ENCODE results near the gene PLCB1.
"Not testable (repeated sequence)": the region's sequence is repeated elsewhere in the genome, so short reads cannot be mapped to it uniquely, and the experiment has no call there.

PLCB1 gene

DNA sequence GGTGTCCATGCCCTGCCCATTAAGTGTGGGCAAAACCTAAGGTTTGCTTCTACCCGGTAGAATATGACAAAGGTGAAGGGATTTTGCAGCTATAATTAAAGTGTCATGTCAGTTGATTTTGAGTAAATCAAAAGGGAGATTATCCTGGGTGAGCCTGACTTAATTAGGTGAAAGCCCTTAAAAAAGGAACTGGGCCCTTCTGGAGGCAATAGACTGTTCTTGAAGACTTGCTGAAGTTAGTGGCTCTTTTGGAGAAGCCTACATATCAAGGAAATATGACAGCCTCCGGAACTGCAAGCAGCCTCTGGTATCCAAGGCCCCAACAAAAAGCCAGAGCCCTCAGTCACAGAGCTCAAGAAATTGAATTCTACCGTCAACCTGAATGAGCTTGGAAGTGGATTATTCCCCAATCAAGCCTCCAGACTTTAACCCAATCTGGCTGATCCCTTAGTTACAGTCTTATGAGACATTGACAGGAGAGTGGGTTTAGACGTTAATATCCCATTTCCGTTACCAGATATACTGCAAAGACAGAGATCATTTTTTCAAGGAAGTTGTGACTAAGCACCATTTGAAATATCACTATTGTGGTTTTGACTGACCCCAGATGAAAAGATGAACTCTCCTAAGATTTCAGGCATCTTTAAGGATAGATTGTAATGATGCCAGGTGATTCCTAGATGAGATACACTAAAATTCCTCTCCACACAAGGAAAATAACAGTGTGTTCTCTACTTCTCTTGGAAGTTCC lies 303.4 kb downstream of the PLCB1 start:
- FAIRE-seq, result no peak
- no peak for DNase-seq (ENCODE audit: low spot score)

- DNase-seq (ENCODE audit: low spot score); FAIRE-seq: not testable (repeated sequence)
Observed at GRCh38 chr20:8436938-8437337, 304.9 kb downstream of the PLCB1 start.

GRCh38 chr20:8438748-8439147 lies 306.7 kb downstream of the PLCB1 start:
- DNase-seq (ENCODE audit: low spot score) (no peak), FAIRE-seq (no peak)

DNA sequence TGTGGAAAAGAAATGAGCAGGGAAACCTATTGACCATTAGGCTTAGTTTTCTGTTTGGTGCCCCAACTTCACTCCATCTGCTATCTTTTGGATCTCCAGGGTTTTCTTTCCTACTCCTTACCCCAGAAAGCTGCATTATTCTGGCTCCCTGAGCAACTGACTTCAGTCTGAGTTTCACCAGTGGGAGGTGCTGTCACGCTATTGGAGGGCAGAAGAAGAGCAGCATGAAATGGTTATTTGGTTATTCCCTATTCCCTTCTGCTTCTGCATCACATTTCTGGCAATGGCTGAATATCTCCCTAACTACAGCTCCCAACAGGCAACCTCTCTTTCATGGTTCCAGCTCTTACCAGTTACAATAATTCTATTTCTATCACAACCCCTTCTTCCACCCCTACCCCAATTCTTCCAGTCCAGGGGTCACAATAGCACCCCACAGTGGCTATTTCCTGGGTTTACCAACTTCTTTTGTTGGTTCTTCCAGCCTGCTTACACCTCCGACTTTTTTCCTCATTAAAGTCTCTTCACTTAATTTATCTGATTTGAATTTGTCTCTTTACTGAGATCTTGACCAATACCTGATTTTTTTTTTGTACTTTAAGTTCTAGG lies 311.5 kb downstream of the PLCB1 start:
- DNase-seq (ENCODE audit: low spot score), result no peak

DNA sequence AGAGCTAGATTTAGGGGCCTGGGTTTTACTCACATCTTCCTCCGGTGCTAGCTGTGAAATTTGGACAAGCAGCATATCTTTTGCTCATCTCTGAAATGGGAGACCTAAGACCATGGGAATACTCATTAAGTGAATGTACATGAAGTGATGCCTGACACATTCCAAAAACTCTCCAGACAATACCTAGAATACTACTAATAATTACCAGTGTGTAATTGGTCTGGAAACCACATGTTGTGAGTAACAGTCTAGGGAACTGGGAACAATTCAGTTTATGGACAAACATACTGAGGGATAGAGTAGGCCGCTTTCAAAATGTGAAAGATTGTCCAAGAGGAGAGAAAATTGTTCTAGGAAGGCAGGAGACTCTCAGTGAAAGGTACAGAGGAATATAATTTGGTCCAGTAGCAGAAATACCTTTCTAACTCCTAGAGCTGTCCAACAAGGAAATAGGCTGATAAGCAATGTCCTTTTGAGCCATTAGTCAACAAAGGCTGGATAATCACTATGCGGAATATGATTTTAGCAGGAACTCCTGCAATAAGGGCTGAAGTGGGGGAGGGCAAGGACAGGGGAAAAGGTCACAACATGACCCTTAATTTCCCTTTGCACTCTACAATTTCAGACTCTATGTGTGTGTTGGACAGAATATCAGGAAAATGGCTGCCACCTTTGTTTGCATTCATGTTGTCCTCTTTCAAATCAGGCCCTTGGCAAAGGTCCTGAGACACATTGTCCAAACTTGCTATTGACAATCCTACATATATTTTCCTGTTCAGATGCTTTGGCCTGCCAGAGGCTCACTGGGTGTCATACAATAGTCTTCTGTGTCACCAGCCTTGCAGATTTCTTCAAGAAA lies 315.4 kb downstream of the PLCB1 start:
- no peak for FAIRE-seq
- DNase-seq (ENCODE audit: low spot score), result no peak

More for the DNA sequence above, 311.5 kb downstream of the PLCB1 start:
- no peak for FAIRE-seq

- no peak for DNase-seq (ENCODE audit: low spot score)
- no peak for FAIRE-seq
Observed at GRCh38 chr20:8449123-8449522, 317.1 kb downstream of the PLCB1 start.

- DNase-seq (ENCODE audit: low spot score) (peak; percentile 61), FAIRE-seq (no peak)
Observed at GRCh38 chr20:8454137-8454712, 322.2 kb downstream of the PLCB1 start.

DNA sequence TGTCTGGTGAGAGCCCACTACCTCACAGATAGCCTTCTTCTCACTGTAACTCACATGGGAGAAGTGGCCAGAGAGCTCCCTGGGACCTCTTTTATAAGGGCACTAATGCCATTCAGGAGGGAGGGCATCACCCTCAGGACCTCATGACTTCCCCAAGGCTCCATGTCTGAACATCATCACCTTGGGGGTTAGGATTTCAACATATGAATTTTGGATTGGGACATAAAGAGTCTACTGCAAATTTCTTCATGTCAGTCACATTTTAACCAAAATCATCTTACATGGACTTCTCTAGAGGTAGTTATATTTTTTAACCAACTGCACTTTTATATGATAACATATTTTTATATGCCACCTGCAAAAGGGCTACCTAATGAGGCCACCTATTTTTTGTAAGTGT lies 324.7 kb downstream of the PLCB1 start:
- FAIRE-seq (no peak), DNase-seq (ENCODE audit: low spot score) (no peak)

DNA sequence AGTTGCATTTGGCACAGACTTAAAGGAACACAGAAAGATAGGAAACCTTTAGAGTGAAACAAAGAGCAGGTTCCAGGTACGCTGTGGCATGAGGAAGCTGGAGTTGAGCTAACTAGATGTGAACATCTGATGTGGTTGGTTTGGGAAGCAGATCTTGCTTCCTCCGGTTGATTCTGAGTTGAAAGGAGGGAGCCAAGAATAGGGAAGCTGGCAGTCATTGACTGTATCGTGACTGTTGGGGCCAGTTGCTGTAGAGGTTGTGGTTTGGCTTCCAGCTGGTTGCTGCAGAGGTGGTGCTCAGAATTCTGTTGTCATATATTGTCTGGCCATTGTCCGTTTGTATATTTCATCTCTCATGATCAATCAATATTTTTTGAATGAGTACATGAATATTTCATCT lies 325.9 kb downstream of the PLCB1 start:
- FAIRE-seq (no peak), DNase-seq (ENCODE audit: low spot score) (no peak)

- FAIRE-seq (no peak), DNase-seq (ENCODE audit: low spot score) (no peak)
Observed at GRCh38 chr20:8461186-8461585, 329.1 kb downstream of the PLCB1 start.

DNA sequence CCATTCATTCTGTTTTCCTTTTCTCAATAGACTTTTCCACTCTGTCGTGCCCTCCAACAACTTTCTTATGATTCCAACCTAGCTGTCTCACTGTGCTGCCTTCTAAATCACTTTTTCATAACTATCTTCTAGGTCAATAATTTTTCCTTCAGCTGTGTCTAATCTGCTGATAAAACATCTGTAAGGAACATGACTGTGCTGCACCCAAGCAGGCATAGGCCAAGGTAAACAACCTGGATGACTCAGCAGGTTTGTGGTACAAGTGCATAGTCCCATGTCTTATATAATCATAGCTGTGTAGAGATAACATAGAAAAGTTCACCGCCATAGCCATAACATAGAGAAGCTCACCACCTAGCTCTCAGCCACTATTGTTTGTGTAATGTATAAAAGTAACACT lies 332.3 kb downstream of the PLCB1 start:
- no peak for FAIRE-seq
- DNase-seq (ENCODE audit: low spot score), result no peak

DNA sequence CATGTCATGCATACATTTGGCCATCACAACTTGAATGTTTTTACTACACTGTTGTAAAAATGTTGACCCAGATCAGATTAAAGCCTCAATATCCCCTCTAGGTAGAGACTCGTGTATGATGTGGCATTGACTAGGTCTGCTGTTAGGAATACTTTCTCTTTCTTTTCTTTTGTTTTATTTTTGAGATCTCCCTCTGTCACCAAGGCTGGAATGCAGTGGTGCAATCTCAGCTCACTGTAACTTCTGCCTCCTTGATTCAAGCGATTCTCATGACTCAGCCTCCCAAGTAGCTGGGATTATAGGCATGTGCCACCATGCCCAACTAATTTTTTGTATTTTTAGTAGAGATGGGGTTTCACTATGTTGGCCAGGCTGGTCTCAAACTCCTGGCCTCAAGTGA lies 334.7 kb downstream of the PLCB1 start:
- DNase-seq (ENCODE audit: low spot score); FAIRE-seq: not testable (repeated sequence)

GRCh38 chr20:8470156-8470555 lies 338.1 kb downstream of the PLCB1 start:
- FAIRE-seq (no peak), DNase-seq (ENCODE audit: low spot score) (no peak)

DNA sequence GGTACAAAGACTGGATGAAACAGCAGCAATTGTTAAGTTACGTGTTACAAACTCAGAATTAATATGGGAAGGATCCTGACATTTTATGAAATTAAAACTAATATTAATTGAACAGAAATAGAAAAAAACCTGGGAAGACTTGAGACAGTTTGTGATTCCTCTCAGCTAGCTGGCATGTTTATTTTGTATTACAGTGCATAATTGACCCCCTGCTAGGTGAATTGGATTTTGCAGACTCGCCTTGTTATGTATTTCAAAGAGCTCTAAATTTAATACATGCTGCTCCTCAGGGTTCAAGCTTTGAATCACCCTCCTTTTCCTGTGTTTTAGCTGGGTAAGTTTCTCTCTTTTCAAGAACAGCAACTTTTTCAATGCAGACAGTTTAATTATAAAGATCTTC lies 339.4 kb downstream of the PLCB1 start:
- FAIRE-seq, result no peak
- no peak for DNase-seq (ENCODE audit: low spot score)

DNA sequence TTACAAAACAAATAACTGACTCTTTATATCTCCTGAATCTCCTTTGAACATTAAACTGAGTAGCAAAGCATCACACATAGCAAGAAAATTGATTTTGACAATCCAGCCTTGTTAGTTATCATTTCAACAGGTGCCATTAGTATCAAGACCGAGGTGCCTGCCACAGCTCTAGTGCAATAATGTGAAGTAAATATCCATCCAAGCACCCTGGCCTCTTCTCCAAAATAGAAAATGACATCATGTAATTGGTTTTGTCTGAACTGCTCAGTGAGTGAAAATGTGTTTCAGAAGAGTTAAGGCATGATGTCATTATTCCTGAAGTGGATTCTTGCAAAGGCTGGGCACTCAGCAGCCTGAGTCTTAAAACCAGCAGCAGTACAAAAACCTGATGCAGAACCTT lies 341.4 kb downstream of the PLCB1 start:
- no peak for FAIRE-seq
- no peak for DNase-seq (ENCODE audit: low spot score)

- FAIRE-seq (no peak), DNase-seq (ENCODE audit: low spot score) (no peak)
Observed at GRCh38 chr20:8474027-8474668, 342.1 kb downstream of the PLCB1 start.

DNA sequence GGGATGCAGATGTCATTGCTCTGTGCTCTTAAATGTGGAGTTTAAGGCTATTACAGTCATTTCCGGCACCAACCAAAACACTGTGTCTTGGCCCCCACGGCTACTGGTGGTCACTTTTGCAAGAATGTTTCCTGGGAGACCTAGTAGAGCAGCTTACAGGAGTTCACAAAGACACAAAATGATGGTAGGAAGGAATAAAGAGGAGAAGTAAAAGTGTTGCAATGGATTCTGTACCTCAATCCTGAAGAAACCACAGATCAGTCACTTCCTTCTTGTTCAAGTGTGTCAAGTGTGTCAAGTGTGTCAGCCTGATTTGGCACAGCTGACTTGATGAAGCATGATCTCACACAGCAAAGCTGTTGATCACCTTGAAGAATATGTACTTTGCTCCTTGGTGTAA lies 344.0 kb downstream of the PLCB1 start:
- DNase-seq (ENCODE audit: low spot score) (no peak), FAIRE-seq (no peak)

DNA sequence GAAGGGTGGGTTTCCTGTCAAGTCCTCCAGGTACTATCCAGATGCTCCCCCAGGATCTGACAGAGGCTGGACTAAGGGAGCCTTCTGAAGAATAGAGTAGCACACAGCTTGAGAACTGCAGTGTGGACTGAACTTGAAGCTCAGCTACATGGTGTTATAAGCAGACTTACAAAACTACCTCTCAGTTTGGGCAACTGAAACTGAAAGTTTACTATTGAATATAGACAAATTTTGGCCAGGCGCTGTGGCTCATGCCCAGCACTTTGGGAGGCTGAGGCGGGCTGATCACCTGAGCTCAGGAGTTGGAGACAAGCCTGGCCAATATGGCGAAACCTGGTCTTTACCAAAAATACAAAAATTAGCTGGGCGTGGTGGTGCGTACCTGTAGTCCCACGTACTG lies 348.5 kb downstream of the PLCB1 start:
- no peak for FAIRE-seq
- DNase-seq (ENCODE audit: low spot score), result no peak

- FAIRE-seq, result no peak
Observed at GRCh38 chr20:8487696-8488095, 355.6 kb downstream of the PLCB1 start.

DNA sequence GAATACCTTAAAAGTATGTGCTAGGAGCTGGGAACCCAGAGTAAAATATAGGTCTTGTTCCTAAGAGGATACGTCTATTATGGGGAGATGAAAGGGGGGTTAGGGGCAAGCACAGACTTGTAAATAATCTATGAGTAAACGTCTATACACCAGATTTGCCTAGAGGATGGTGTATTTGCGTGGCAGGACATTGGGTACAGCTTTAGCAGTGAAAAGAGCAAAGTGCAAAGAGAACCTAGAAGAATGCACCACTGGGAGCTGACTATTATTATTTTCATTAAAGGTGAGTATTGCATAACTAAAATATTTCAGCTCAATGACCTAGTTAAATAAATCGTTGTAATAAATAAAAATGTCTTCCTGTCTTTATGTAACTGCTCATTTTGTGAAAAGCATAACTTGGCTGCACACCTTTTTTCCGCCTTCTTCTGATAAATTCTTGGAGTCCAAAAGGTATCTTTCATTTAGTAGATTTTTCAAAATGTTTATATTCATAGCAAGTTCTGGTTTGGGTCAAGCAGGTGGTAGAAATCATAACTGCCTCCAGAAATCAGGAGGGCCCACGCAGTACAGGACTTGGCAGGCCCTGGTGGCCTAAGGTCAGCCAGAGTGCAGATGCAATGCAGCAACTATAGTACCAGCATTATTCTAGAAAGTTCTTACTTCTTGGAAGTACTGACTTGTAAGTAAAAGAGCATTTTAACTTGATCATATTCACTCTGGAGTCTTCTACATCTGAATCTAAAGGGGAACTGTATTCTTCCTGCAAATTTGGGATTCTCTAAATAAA lies 357.2 kb downstream of the PLCB1 start:
- no peak for DNase-seq (ENCODE audit: low spot score)
- no peak for FAIRE-seq

More at GRCh38 chr20:8487696-8488095, 355.6 kb downstream of the PLCB1 start:
- DNase-seq (ENCODE audit: low spot score), result no peak

Data from RCC 7860 (cell line).